Measurements from ENCODE around the gene CSF1R.

The CSF1R gene

GRCh38 chr5:150120617-150121447, 34.5 kb upstream of the CSF1R start:
- no peak for DNase-seq

GRCh38 chr5:150120062-150120441, 33.7 kb upstream of the CSF1R start:
- no peak for DNase-seq

- DNase-seq = no peak
Measured at GRCh38 chr5:150119421-150120061, 33.2 kb upstream of the CSF1R start.

- no peak for DNase-seq
Measured at GRCh38 chr5:150118561-150119229, 32.3 kb upstream of the CSF1R start.

- no peak for DNase-seq
Measured at GRCh38 chr5:150117945-150118560, 31.7 kb upstream of the CSF1R start.

GRCh38 chr5:150116667-150117400, 30.5 kb upstream of the CSF1R start:
- DNase-seq = no peak

- DNase-seq = no peak
Measured at GRCh38 chr5:150114773-150115408, 28.5 kb upstream of the CSF1R start.

GRCh38 chr5:150114102-150114641, 27.8 kb upstream of the CSF1R start:
- no peak for DNase-seq

GRCh38 chr5:150113047-150113744, 26.8 kb upstream of the CSF1R start:
- no peak for DNase-seq

GRCh38 chr5:150112201-150113046, 26.1 kb upstream of the CSF1R start:
- DNase-seq = no peak

- DNase-seq = no peak
Measured at GRCh38 chr5:150111122-150111521, 24.8 kb upstream of the CSF1R start.

GRCh38 chr5:150109921-150110320, 23.6 kb upstream of the CSF1R start:
- DNase-seq = no peak

GRCh38 chr5:150108711-150109514, 22.6 kb upstream of the CSF1R start:
- no peak for DNase-seq

- no peak for DNase-seq
Measured at GRCh38 chr5:150107909-150108447, 21.6 kb upstream of the CSF1R start.

- DNase-seq = no peak
Measured at GRCh38 chr5:150106674-150107426, 20.5 kb upstream of the CSF1R start.

- DNase-seq = no peak
Measured at GRCh38 chr5:150105928-150106615, 19.7 kb upstream of the CSF1R start.

GRCh38 chr5:150104550-150104870, 18.2 kb upstream of the CSF1R start:
- DNase-seq = no peak

Measured in DMS79 treated with DMSO at 0.1 percent for 48 hours (cell line).